Measurements from ENCODE around the gene ATP6V0A4. TPM values are rescaled to one million over a fixed set of nuclear protein-coding genes. Genes with fewer than 3 reads are reported as not detected.

The ATP6V0A4 gene
- total RNA-seq, 1 donor from 2014 or later = 0.25 TPM

DNA sequence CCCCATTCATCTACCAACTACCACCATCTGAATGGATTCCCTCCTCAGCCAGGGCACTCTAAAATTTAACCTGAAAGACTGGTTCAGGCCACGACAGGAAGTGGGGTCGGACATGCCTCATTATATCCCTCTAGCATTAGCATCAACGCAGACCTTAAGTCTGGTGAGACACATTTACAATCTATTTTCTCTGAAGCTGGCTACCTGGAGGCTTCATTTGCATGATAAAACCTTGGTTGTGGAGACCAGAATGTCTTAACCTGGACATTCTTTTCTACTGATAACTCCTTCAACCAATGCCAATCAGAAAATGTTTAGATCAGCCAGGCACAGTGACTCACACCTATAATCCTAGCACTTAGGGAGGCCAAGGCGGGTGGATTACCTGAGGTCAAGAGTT lies 139.1 kb downstream of the ATP6V0A4 start:
- Histone ChIP-seq H3K79me2 (ENCODE audit: insufficient read depth, low read length) (no peaks in the 10 kb centered on the region), H3K4me1 (ENCODE audit: insufficient read depth, low read length) (no peaks in the 10 kb centered on the region), H4K20me1 (ENCODE audit: insufficient read depth, low read length) (no peaks in the 10 kb centered on the region), H3K4me2 (ENCODE audit: low read length) (no peak overlapping the region), H3K9me3 (ENCODE audit: insufficient read depth, low read depth, low read length) (no peaks in the 10 kb centered on the region), H2AFZ (ENCODE audit: low read depth, low read length) (no peak overlapping the region), H3K27ac (ENCODE audit: low read depth, low read length) (no peak overlapping the region), H3K9ac (ENCODE audit: low read length) (no peak overlapping the region), H3K4me3 (ENCODE audit: insufficient read depth, low read depth, low read length) (no peak overlapping the region), H3K27me3 (ENCODE audit: insufficient read depth, low read length) (peaks cover 4% of the 10 kb centered on the region), H3K36me3 (ENCODE audit: insufficient read depth, low read length) (no peaks in the 10 kb centered on the region)
- Mint-ChIP-seq H3K27me3 (ENCODE audit: low read depth, unreplicated experiment) (no peaks in the 10 kb centered on the region), H3K4me3 (ENCODE audit: unreplicated experiment) (no peak overlapping the region), H3K36me3 (ENCODE audit: low read depth, unreplicated experiment) (no peaks in the 10 kb centered on the region), H3K27ac (ENCODE audit: unreplicated experiment) (no peak overlapping the region), H3K9me3 (ENCODE audit: unreplicated experiment) (peaks cover 10% of the 10 kb centered on the region), H3K4me1 (ENCODE audit: low read depth, unreplicated experiment) (peaks cover 19% of the 10 kb centered on the region)
- TF ChIP-seq, protein P1, sequence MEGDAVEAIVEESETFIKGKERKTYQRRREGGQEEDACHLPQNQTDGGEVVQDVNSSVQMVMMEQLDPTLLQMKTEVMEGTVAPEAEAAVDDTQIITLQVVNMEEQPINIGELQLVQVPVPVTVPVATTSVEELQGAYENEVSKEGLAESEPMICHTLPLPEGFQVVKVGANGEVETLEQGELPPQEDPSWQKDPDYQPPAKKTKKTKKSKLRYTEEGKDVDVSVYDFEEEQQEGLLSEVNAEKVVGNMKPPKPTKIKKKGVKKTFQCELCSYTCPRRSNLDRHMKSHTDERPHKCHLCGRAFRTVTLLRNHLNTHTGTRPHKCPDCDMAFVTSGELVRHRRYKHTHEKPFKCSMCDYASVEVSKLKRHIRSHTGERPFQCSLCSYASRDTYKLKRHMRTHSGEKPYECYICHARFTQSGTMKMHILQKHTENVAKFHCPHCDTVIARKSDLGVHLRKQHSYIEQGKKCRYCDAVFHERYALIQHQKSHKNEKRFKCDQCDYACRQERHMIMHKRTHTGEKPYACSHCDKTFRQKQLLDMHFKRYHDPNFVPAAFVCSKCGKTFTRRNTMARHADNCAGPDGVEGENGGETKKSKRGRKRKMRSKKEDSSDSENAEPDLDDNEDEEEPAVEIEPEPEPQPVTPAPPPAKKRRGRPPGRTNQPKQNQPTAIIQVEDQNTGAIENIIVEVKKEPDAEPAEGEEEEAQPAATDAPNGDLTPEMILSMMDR (IDR thresholded peaks at IDR 0.05; ENCODE audit: insufficient read depth, low read depth, low read length) = no peak
- no peak for TF ChIP-seq EZH2 (IDR thresholded peaks at IDR 0.05; ENCODE audit: insufficient read depth, low read length)
- DNase-seq (ENCODE audit: low read depth) (no peak), FAIRE-seq (no peak)

DNA sequence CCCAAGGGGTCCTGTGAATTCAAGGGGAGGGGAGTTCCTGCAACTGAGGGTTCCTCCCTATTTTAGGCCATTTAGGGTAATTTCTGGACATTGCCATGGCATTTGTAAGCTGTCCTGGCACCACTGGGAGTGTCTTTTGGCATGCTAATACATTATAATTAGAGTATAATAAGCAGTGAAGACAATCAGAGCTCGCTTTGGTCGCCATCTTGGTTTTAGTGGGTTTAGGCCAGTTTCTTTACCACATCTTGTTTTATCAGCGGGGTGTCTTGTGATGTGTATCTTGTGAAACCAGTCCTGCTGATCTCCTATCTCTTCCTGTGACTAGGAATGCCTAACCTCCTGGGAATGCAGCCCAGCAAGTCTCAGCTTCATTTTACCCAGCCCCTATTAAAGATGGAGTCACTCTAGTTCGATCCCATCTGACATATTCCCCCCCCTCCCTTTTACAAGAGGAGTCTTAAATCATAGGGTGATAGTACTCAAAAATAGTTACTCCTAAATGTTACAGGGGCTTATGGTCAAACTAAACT lies 140.1 kb downstream of the ATP6V0A4 start:
- Histone ChIP-seq H3K9me3 (ENCODE audit: insufficient read depth, low read depth, low read length) (no peaks in the 10 kb centered on the region), H3K4me1 (ENCODE audit: insufficient read depth, low read length) (no peaks in the 10 kb centered on the region), H3K4me2 (ENCODE audit: low read length) (no peak overlapping the region), H3K79me2 (ENCODE audit: insufficient read depth, low read length) (no peaks in the 10 kb centered on the region), H3K36me3 (ENCODE audit: insufficient read depth, low read length) (no peaks in the 10 kb centered on the region), H3K27me3 (ENCODE audit: insufficient read depth, low read length) (peaks cover 4% of the 10 kb centered on the region), H4K20me1 (ENCODE audit: insufficient read depth, low read length) (no peaks in the 10 kb centered on the region), H3K4me3 (ENCODE audit: insufficient read depth, low read depth, low read length) (no peak overlapping the region), H3K27ac (ENCODE audit: low read depth, low read length) (no peak overlapping the region), H2AFZ (ENCODE audit: low read depth, low read length) (no peak overlapping the region), H3K9ac (ENCODE audit: low read length) (no peak overlapping the region)
- no peaks in the 10 kb centered on the region for H3K27me3 Mint-ChIP-seq (ENCODE audit: low read depth, unreplicated experiment)
- peaks cover 13% of the 10 kb centered on the region for H3K4me1 Mint-ChIP-seq (ENCODE audit: low read depth, unreplicated experiment)
- H3K27ac Mint-ChIP-seq (ENCODE audit: unreplicated experiment) = no peak overlapping the region
- H3K9me3 Mint-ChIP-seq (ENCODE audit: unreplicated experiment) = peaks cover 15% of the 10 kb centered on the region
- FAIRE-seq = no peak
- H3K4me3 Mint-ChIP-seq (ENCODE audit: unreplicated experiment) = no peak overlapping the region
- H3K36me3 Mint-ChIP-seq (ENCODE audit: low read depth, unreplicated experiment) = no peaks in the 10 kb centered on the region
- TF ChIP-seq, protein P1 (IDR thresholded peaks at IDR 0.05; ENCODE audit: insufficient read depth, low read depth, low read length) = no peak
- TF ChIP-seq EZH2 (IDR thresholded peaks at IDR 0.05; ENCODE audit: insufficient read depth, low read length) = no peak
- no peak for DNase-seq (ENCODE audit: low read depth)

DNA sequence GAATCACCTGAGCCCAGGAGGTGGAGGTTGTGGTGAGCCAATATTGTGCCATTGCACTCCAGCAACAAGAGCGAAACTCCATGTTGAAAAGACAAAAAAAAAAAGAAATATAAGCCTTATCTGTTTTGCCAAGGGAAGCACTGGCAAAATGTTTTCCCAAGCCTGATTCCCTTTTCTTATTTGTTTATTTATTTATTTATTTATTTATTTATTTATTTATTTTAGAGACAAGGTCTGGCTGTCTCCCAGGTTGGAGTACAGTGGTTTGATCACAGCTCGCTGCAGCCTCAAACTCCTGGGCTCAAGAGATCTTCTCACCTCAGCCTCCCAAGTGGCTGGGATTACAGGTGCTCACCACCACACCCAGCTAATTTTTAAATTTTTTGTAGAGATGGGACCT lies 141.0 kb downstream of the ATP6V0A4 start:
- no peak overlapping the region for H3K4me3 Mint-ChIP-seq (ENCODE audit: unreplicated experiment)
- Histone ChIP-seq H3K9ac (ENCODE audit: low read length) (no peak overlapping the region), H3K4me2 (ENCODE audit: low read length) (no peak overlapping the region), H3K27me3 (ENCODE audit: insufficient read depth, low read length) (peaks cover 3% of the 10 kb centered on the region), H3K4me1 (ENCODE audit: insufficient read depth, low read length) (no peaks in the 10 kb centered on the region), H3K79me2 (ENCODE audit: insufficient read depth, low read length) (no peaks in the 10 kb centered on the region), H3K9me3 (ENCODE audit: insufficient read depth, low read depth, low read length) (no peaks in the 10 kb centered on the region), H2AFZ (ENCODE audit: low read depth, low read length) (no peak overlapping the region), H3K27ac (ENCODE audit: low read depth, low read length) (no peak overlapping the region), H3K36me3 (ENCODE audit: insufficient read depth, low read length) (no peaks in the 10 kb centered on the region), H3K4me3 (ENCODE audit: insufficient read depth, low read depth, low read length) (no peak overlapping the region), H4K20me1 (ENCODE audit: insufficient read depth, low read length) (no peaks in the 10 kb centered on the region)
- TF ChIP-seq, protein P1 (IDR thresholded peaks at IDR 0.05; ENCODE audit: insufficient read depth, low read depth, low read length) = no peak
- no peak for TF ChIP-seq EZH2 (IDR thresholded peaks at IDR 0.05; ENCODE audit: insufficient read depth, low read length)
- H3K4me1 Mint-ChIP-seq (ENCODE audit: low read depth, unreplicated experiment) = peaks cover 11% of the 10 kb centered on the region
- H3K27me3 Mint-ChIP-seq (ENCODE audit: low read depth, unreplicated experiment) = no peaks in the 10 kb centered on the region
- no peaks in the 10 kb centered on the region for H3K36me3 Mint-ChIP-seq (ENCODE audit: low read depth, unreplicated experiment)
- peaks cover 19% of the 10 kb centered on the region for H3K9me3 Mint-ChIP-seq (ENCODE audit: unreplicated experiment)
- no peak overlapping the region for H3K27ac Mint-ChIP-seq (ENCODE audit: unreplicated experiment)
- FAIRE-seq (no peak), DNase-seq (ENCODE audit: low read depth) (no peak)

All from astrocyte (in vitro differentiated cells and primary cell).